Thyroid gland (tissue), 4 donors: ENCODE results near the gene FAM200A.

Experiments used
- CTCF ChIP-seq, 6 experiments: fragments of 200-600 bp in 3 of 6; fragments of 450-650 bp in 3 of 6; sonication (generic) in 3 of 6; IDR thresholded peaks; one replicate each; pipeline ENCODE4 v1.5.1; 2016 to 2019; ENCODE audit warnings: antibody characterized with exemption in 6 of 6, mild to moderate bottlenecking in 2 of 6, inconsistent platforms in 1 of 6, moderate library complexity in 1 of 6
- POLR2A ChIP-seq, 2 donors: fragments of 450-650 bp; IDR thresholded peaks; one replicate each; pipeline ENCODE4 v1.6.1; 2017; ENCODE audit warnings: antibody characterized with exemption in 2 of 2, mild to moderate bottlenecking in 2 of 2, moderate library complexity in 1 of 2

GRCh38 chr7:99543916-99544315 is 8.0 kb downstream of the FAM200A start:
- TF ChIP-seq CTCF (IDR thresholded peaks at IDR 0.05) (no peak), POLR2A (IDR thresholded peaks at IDR 0.05) (no peak)
